ENCODE data around the gene PLAU.
"Not testable (repeated sequence)": the region's sequence is repeated elsewhere in the genome, so short reads cannot be mapped to it uniquely, and the experiment has no call there.

The PLAU gene

DNA sequence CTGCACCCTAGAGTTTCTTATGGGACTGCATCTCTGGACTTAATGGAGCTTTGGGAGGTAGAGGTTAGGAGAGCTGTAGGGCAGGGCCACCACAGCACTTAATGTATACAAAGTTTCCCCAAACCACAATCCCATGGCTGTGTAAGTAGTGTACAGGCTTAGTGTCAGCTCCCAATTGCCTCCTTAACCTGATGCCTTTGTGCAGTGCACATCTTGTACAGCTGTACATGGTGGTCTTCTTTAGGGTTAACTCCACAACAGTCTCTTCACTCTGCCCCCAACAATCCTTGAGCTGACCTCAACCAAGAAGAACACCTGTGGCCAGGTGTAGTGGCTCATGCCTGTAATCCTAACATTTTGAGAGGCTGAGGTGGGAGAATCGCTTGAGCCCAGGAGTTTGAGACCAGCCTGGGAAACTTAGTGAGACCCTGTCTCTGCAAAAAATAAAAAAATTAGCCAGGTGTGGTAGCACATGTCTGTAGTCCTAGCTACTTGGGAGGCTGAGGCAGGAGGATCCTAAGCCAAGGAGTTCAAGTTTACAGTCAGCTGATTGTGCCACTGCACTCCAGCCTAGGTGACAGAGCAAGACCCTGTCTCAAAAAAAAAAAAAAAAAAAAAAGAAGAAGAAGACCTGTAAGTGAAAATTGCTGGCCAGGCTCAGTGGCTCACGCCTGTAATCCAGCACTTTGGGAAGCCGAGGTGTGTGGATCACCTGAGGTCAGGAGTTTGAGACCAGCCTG, 6.8 kb downstream of the PLAU start:
- no peaks in the 10 kb centered on the region for H3K9me3 ChIP-seq (ENCODE audit: severe bottlenecking)
- DNase-seq (ENCODE audit: low spot score) (no peak), ATAC-seq (ENCODE audit: low read depth) (peak; percentile 7; the same call in 2 of the 3 replicates)
- H3K4me3 ChIP-seq (ENCODE audit: severe bottlenecking), result no peak overlapping the region
- H3K27me3 ChIP-seq (ENCODE audit: insufficient read depth, poor library complexity, severe bottlenecking), result no peaks in the 10 kb centered on the region
- TF ChIP-seq, protein P1, sequence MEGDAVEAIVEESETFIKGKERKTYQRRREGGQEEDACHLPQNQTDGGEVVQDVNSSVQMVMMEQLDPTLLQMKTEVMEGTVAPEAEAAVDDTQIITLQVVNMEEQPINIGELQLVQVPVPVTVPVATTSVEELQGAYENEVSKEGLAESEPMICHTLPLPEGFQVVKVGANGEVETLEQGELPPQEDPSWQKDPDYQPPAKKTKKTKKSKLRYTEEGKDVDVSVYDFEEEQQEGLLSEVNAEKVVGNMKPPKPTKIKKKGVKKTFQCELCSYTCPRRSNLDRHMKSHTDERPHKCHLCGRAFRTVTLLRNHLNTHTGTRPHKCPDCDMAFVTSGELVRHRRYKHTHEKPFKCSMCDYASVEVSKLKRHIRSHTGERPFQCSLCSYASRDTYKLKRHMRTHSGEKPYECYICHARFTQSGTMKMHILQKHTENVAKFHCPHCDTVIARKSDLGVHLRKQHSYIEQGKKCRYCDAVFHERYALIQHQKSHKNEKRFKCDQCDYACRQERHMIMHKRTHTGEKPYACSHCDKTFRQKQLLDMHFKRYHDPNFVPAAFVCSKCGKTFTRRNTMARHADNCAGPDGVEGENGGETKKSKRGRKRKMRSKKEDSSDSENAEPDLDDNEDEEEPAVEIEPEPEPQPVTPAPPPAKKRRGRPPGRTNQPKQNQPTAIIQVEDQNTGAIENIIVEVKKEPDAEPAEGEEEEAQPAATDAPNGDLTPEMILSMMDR (IDR thresholded peaks at IDR 0.05; ENCODE audit: poor library complexity, severe bottlenecking), result no peak
- peak overlapping the region; percentile 92 for H3K27ac ChIP-seq (ENCODE audit: poor library complexity, severe bottlenecking)
- peaks cover 47% of the 10 kb centered on the region for H3K36me3 ChIP-seq (ENCODE audit: low read depth)
- peaks cover 46% of the 10 kb centered on the region for H3K4me1 ChIP-seq (ENCODE audit: insufficient read depth, poor library complexity, severe bottlenecking)

DNA sequence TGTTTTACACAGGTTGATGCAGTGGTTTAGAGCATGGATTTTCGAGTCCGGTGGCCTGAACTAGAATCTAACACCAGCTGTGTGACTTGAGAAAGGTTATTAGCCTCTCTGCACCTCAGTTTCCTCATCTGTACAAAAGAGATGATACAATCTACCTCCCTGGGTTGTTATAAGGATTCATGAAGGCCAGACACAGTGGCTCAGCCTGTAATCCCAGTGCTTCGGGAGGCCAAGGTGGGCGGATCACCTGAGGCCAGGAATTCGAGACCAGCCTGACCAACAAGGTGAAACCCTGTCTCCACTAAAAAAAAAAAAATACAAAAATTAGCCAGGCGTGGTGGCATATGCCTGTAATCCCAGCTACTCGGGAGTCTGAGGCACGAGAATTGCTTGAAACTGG, 8.5 kb downstream of the PLAU start:
- not testable (repeated sequence) for H3K4me3 ChIP-seq (ENCODE audit: severe bottlenecking); DNase-seq (ENCODE audit: low spot score); H3K9me3 ChIP-seq (ENCODE audit: severe bottlenecking); H3K27me3 ChIP-seq (ENCODE audit: insufficient read depth, poor library complexity, severe bottlenecking); ATAC-seq (ENCODE audit: low read depth)
- Histone ChIP-seq H3K27ac (ENCODE audit: poor library complexity, severe bottlenecking) (peak overlapping the region; percentile 92), H3K36me3 (ENCODE audit: low read depth) (peaks cover 30% of the 10 kb centered on the region), H3K4me1 (ENCODE audit: insufficient read depth, poor library complexity, severe bottlenecking) (peaks cover 35% of the 10 kb centered on the region)

DNA sequence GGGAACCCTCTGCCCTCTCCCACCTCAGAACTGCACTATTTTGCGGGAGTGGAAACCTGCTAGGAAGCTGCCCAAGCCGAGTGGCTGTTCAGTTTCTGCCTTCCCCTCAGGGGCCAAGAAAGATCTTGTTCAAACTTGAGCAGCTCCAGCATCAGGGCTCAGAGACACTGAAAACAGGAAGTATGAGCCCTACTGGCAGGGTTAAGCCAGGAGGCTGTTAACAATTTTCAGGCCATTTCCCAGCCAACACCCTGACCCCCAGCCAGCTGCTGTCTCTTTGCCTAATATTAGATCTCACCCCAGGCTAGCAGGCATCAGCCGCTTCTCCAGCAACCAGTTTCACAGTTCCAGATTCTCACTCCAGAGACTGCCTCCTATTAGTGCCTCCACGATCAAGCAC, 9.2 kb downstream of the PLAU start:
- peak overlapping the region; percentile 92 for H3K27ac ChIP-seq (ENCODE audit: poor library complexity, severe bottlenecking)
- ATAC-seq (ENCODE audit: low read depth), result peak; percentile 80
- no peaks in the 10 kb centered on the region for H3K27me3 ChIP-seq (ENCODE audit: insufficient read depth, poor library complexity, severe bottlenecking)
- no peak overlapping the region for H3K4me3 ChIP-seq (ENCODE audit: severe bottlenecking)
- TF ChIP-seq, protein P1 (IDR thresholded peaks at IDR 0.05; ENCODE audit: poor library complexity, severe bottlenecking), result no peak
- H3K36me3 ChIP-seq (ENCODE audit: low read depth), result peaks cover 24% of the 10 kb centered on the region
- H3K9me3 ChIP-seq (ENCODE audit: severe bottlenecking), result no peaks in the 10 kb centered on the region
- DNase-seq (ENCODE audit: low spot score), result no peak
- H3K4me1 ChIP-seq (ENCODE audit: insufficient read depth, poor library complexity, severe bottlenecking), result peaks cover 29% of the 10 kb centered on the region

DNA sequence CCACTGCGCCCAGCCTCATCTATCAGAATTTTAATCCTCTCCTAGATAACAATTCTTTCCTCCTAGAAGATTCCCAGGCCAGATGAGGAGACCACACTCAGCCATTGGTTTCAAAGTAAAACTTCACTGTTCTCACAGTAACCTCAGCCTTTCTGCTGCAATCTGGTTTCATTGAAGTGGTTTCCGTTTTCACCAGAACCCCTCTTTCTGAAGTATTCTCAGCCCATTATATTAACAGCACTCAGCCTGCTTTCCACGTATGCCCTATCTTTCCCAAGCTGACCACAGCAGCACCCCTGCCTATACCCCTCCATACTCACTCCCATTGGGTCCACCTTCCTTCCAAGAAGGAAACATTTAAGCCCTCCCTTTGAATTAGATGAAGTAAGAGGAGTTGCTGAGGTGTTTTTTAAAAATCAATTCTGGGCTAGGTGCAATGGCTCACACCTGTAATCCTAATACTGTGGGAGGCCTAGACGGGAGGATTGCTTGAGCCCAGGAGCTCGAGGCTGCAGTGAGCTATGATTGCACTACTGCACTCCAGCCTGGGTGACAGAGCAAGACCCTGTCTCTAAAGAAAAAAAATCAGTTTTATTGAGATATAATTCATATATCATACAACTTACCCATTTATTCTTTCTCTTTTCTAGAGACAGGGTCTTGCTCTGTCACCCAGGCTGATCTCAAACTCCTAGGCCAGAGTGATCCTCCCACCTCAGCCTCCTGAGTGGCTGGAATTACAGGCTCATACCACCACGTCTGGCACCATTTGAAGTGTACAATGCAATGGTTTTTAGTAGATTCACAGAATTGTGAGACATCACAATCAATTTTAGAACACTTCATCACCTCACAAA, 11.3 kb downstream of the PLAU start:
- no peak for ATAC-seq (ENCODE audit: low read depth)
- Histone ChIP-seq H3K36me3 (ENCODE audit: low read depth) (peaks cover 2% of the 10 kb centered on the region), H3K4me1 (ENCODE audit: insufficient read depth, poor library complexity, severe bottlenecking) (peaks cover 20% of the 10 kb centered on the region), H3K4me3 (ENCODE audit: severe bottlenecking) (no peak overlapping the region), H3K9me3 (ENCODE audit: severe bottlenecking) (no peaks in the 10 kb centered on the region), H3K27me3 (ENCODE audit: insufficient read depth, poor library complexity, severe bottlenecking) (no peaks in the 10 kb centered on the region), H3K27ac (ENCODE audit: poor library complexity, severe bottlenecking) (no peak overlapping the region)
- DNase-seq (ENCODE audit: low spot score), result no peak
- TF ChIP-seq, protein P1 (IDR thresholded peaks at IDR 0.05; ENCODE audit: poor library complexity, severe bottlenecking), result no peak

DNA sequence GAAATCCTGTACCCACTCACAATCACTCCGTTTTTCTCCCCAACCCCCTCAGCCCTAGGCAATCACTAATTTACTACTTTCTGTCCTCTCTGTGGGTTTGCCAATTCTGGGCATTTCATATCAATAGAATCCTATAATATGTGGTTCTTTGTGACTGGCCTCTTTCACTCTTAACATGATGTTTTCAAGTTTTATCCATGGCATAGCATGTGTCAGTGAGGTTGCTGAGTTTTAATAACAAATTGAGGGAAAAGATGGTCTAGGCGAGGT, 11.9 kb downstream of the PLAU start:
- Histone ChIP-seq H3K36me3 (ENCODE audit: low read depth) (no peaks in the 10 kb centered on the region), H3K27ac (ENCODE audit: poor library complexity, severe bottlenecking) (no peak overlapping the region), H3K4me1 (ENCODE audit: insufficient read depth, poor library complexity, severe bottlenecking) (peaks cover 19% of the 10 kb centered on the region), H3K9me3 (ENCODE audit: severe bottlenecking) (no peaks in the 10 kb centered on the region), H3K27me3 (ENCODE audit: insufficient read depth, poor library complexity, severe bottlenecking) (no peaks in the 10 kb centered on the region), H3K4me3 (ENCODE audit: severe bottlenecking) (no peak overlapping the region)
- DNase-seq (ENCODE audit: low spot score) (no peak), ATAC-seq (ENCODE audit: low read depth) (no peak)
- TF ChIP-seq, protein P1 (IDR thresholded peaks at IDR 0.05; ENCODE audit: poor library complexity, severe bottlenecking), result no peak
